Measurements from ENCODE around the gene NRM. TPM values are rescaled to one million over a fixed set of nuclear protein-coding genes. Genes with fewer than 3 reads are reported as not detected.
A peak's percentile ranks its signal among the peaks of the same experiment; 100 is the strongest.
"Not testable (repeated sequence)": the region's sequence is repeated elsewhere in the genome, so short reads cannot be mapped to it uniquely, and the experiment has no call there.

The NRM gene
- total RNA-seq, 1 experiment from 2014 or later = 31.2 TPM

- no peak for TF ChIP-seq CREB1 (CRISPR knock-in tag; IDR thresholded peaks at IDR 0.05)
- TF ChIP-seq RELA (CRISPR knock-in tag; IDR thresholded peaks at IDR 0.05; ENCODE audit: borderline replicate concordance) = no peak
- TF ChIP-seq GABPB1 (CRISPR knock-in tag; IDR thresholded peaks at IDR 0.05) = peak; percentile 29; the same call in 1 of the 2 replicates
- no peak for TF ChIP-seq JUN (CRISPR knock-in tag; IDR thresholded peaks at IDR 0.05)
- no peak for TF ChIP-seq RORB (CRISPR knock-in tag; IDR thresholded peaks at IDR 0.05)
- TF ChIP-seq ZSCAN18 (CRISPR knock-in tag; IDR thresholded peaks at IDR 0.05) = no peak
- TF ChIP-seq GRHL2 (CRISPR knock-in tag; IDR thresholded peaks at IDR 0.05; ENCODE audit: insufficient replicate concordance, severe bottlenecking) = no peak
These were observed 34.3 kb upstream of the NRM start (continued) for GRCh38 chr6:30724906-30725667.

DNA sequence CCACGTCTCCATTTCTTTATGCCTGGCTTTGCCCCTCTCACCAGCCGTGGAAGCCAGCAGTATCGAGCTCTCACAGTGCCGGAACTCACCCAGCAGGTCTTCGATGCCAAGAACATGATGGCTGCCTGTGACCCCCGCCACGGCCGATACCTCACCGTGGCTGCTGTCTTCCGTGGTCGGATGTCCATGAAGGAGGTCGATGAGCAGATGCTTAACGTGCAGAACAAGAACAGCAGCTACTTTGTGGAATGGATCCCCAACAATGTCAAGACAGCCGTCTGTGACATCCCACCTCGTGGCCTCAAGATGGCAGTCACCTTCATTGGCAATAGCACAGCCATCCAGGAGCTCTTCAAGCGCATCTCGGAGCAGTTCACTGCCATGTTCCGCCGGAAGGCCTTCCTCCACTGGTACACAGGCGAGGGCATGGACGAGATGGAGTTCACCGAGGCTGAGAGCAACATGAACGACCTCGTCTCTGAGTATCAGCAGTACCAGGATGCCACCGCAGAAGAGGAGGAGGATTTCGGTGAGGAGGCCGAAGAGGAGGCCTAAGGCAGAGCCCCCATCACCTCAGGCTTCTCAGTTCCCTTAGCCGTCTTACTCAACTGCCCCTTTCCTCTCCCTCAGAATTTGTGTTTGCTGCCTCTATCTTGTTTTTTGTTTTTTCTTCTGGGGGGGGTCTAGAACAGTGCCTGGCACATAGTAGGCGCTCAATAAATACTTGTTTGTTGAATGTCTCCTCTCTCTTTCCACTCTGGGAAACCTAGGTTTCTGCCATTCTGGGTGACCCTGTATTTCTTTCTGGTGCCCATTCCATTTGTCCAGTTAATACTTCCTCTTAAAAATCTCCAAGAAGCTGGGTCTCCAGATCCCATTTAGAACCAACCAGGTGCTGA is 33.3 kb upstream of the NRM start:
- Mint-ChIP-seq H3K4me3 (peak overlapping the region; percentile 99), H3K27ac (peak overlapping the region; percentile 95), H3K36me3 (peaks cover 60% of the 10 kb centered on the region), H3K4me1 (peaks cover 37% of the 10 kb centered on the region)
- POLR2A ChIA-PET = interaction anchor here (1.4 to 2.7 kb wide), 2 partner anchors 44 to 109 kb away, joined by 3 to 8 read pairs; no protein-coding TSS in a partner anchor
- not testable (repeated sequence) for ATAC-seq; H3K27me3 Mint-ChIP-seq (ENCODE audit: low read depth); DNase-seq (ENCODE audit: low spot score); H3K9me3 Mint-ChIP-seq
- CTCF ChIA-PET = interaction anchor here (1.0 to 6.0 kb wide), 2 partner anchors 45 kb away, joined by 5 to 54 read pairs; no protein-coding TSS in a partner anchor

- Mint-ChIP-seq H3K27ac (peak overlapping the region; percentile 97), H3K4me3 (peak overlapping the region; percentile 99), H3K36me3 (peaks cover 60% of the 10 kb centered on the region), H3K4me1 (peaks cover 44% of the 10 kb centered on the region)
- ChIA-PET POLR2A (interaction anchor here (1.4 to 2.7 kb wide), 3 partner anchors 36 to 108 kb away, joined by 3 to 8 read pairs (median 7); no protein-coding TSS in a partner anchor), CTCF (interaction anchor here (1.2 to 6.0 kb wide), 6 partner anchors 8 to 87 kb away, joined by 3 to 54 read pairs (median 16); partner anchors contain the start of gene DHX16)
- not testable (repeated sequence) for H3K9me3 Mint-ChIP-seq; DNase-seq (ENCODE audit: low spot score); H3K27me3 Mint-ChIP-seq (ENCODE audit: low read depth); ATAC-seq
- TF ChIP-seq ZNF671 (CRISPR knock-in tag; IDR thresholded peaks at IDR 0.05) (peak; percentile 78), IRF1 (CRISPR knock-in tag; IDR thresholded peaks at IDR 0.05) (0 out of 2 replicates have a peak, but pooled peaks have one; percentile 32), EMX1 (CRISPR knock-in tag; IDR thresholded peaks at IDR 0.05) (peak; percentile 69; the same call in 1 of the 2 replicates), ZMAT4 (CRISPR knock-in tag; IDR thresholded peaks at IDR 0.05) (peak; percentile 60; the same call in 1 of the 2 replicates), NFATC4 (CRISPR knock-in tag; IDR thresholded peaks at IDR 0.05) (peak; percentile 41; the same call in 1 of the 2 replicates)
- TF ChIP-seq, protein P1, sequence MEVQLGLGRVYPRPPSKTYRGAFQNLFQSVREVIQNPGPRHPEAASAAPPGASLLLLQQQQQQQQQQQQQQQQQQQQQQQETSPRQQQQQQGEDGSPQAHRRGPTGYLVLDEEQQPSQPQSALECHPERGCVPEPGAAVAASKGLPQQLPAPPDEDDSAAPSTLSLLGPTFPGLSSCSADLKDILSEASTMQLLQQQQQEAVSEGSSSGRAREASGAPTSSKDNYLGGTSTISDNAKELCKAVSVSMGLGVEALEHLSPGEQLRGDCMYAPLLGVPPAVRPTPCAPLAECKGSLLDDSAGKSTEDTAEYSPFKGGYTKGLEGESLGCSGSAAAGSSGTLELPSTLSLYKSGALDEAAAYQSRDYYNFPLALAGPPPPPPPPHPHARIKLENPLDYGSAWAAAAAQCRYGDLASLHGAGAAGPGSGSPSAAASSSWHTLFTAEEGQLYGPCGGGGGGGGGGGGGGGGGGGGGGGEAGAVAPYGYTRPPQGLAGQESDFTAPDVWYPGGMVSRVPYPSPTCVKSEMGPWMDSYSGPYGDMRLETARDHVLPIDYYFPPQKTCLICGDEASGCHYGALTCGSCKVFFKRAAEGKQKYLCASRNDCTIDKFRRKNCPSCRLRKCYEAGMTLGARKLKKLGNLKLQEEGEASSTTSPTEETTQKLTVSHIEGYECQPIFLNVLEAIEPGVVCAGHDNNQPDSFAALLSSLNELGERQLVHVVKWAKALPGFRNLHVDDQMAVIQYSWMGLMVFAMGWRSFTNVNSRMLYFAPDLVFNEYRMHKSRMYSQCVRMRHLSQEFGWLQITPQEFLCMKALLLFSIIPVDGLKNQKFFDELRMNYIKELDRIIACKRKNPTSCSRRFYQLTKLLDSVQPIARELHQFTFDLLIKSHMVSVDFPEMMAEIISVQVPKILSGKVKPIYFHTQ (CRISPR knock-in tag; IDR thresholded peaks at IDR 0.05) = 0 out of 2 replicates have a peak, but pooled peaks have one; percentile 53
These were observed 32.5 kb upstream of the NRM start for GRCh38 chr6:30723159-30723842.

All from WTC11 (cell line).